Lung (tissue), 12 donors: ENCODE results near the gene NEUROD4. TPM values are rescaled to one million over a fixed set of nuclear protein-coding genes. Genes with fewer than 3 reads are reported as not detected.

ENCODE experiments used
- ATAC-seq: fragments of 200-7000 bp; cut with Tn5 transposase; one replicate; pipeline ENCODE4 v1.9.1; 2020; ENCODE audit warnings: moderate number of reproducible peaks; ENCODE audit not compliant: insufficient read depth, low FRiP score
- DNase-seq, 3 donors: peaks; one replicate each; pipeline ENCODE4 v3.0.0-alpha.2; 2013 to 2017
- H3K27ac ChIP-seq, 2 donors: one replicate each; pipeline ENCODE4 v1.5.1; 2013; ENCODE audit warnings: mild to moderate bottlenecking in 2 of 2, moderate library complexity in 2 of 2, control low read depth in 1 of 2, inconsistent platforms in 1 of 2, low read depth in 1 of 2, low read length in 1 of 2
- H3K27me3 ChIP-seq, 3 donors: one replicate each; pipeline ENCODE4 v1.5.1; 2013; ENCODE audit warnings: low read length in 2 of 3; ENCODE audit not compliant: control insufficient read depth in 3 of 3, insufficient read depth in 3 of 3
- H3K36me3 ChIP-seq, 4 donors: one replicate each; pipeline ENCODE4 v1.5.1; 2013; ENCODE audit warnings: low read length in 4 of 4, mild to moderate bottlenecking in 1 of 4, moderate library complexity in 1 of 4; ENCODE audit not compliant: control insufficient read depth in 4 of 4, insufficient read depth in 4 of 4
- H3K4me1 ChIP-seq, 5 donors: one replicate each; pipeline ENCODE4 v1.5.1; 2013; ENCODE audit warnings: low read length in 5 of 5, mild to moderate bottlenecking in 2 of 5, moderate library complexity in 1 of 5; ENCODE audit not compliant: control insufficient read depth in 5 of 5, insufficient read depth in 5 of 5
- H3K4me3 ChIP-seq: one replicate; pipeline ENCODE4 v1.5.1; 2013; ENCODE audit warnings: mild to moderate bottlenecking, control low read depth, moderate library complexity
- H3K9ac ChIP-seq, 2 donors: one replicate each; pipeline ENCODE4 v1.5.1; 2013; ENCODE audit warnings: low read length in 2 of 2, control low read depth in 1 of 2; ENCODE audit not compliant: insufficient read depth in 1 of 2
- H3K9me3 ChIP-seq, 4 donors: one replicate each; pipeline ENCODE4 v1.5.1; 2013; ENCODE audit warnings: low read length in 3 of 4, mild to moderate bottlenecking in 1 of 4, moderate library complexity in 1 of 4; ENCODE audit not compliant: control insufficient read depth in 4 of 4, insufficient read depth in 3 of 4
- CTCF ChIP-seq: IDR thresholded peaks from 2 replicates; pipeline ENCODE4 v1.5.1; 2012; ENCODE audit warnings: mild to moderate bottlenecking; ENCODE audit errors: control extremely low read depth, extremely low read depth
- WGBS, 2 donors: extraction: QIAGEN DNeasy Blood & Tissue Kit; methylation state at CpG; one replicate each; pipeline ENCODE4 v1.1.7; 2013; 5-methylcytosine and 5-hydroxymethylcytosine counted together
- polyA plus RNA-seq, 2 donors: library from polyadenylated mRNA; stranded (reverse); fragments of 200-250 nt; gene quantifications; one replicate each; pipeline ENCODE4 v1.2.1, GENCODE V29; 2013
- total RNA-seq, 2 donors: library from RNA; depleted of rRNA in 1 of 2; stranded (reverse); fragments of >200 nt in 1 of 2; gene quantifications; one replicate each; pipeline ENCODE4 v1.2.1, GENCODE V29; 2014 to 2021
- donor health status: control.
- donor health status: control.
- donor health status: Bipolar disorder and iron deficiency.
- donor health status: healthy.
- donor health status: DM: yes; HTN: yes; CAD: no.

NEUROD4 gene
- total and polyA plus RNA-seq, 4 donors, result not detected

GRCh38 chr12:54977857-54978256 is 41.9 kb upstream of the NEUROD4 start:
- H3K9ac ChIP-seq, result no peak overlapping the region
- no peaks in the 10 kb centered on the region for H3K36me3 ChIP-seq
- 25 to 46% methylated on average over 5 of the region's 5 CpGs for WGBS, 2 donors
- H3K4me1 ChIP-seq, result no peaks in the 10 kb centered on the region
- no peak for ATAC-seq
- H3K4me3 ChIP-seq, result no peak overlapping the region
- no peak overlapping the region for H3K27ac ChIP-seq
- no peaks in the 10 kb centered on the region for H3K9me3 ChIP-seq
- H3K27me3 ChIP-seq, result no peaks in the 10 kb centered on the region
- TF ChIP-seq CTCF, result no peak
- no peak for DNase-seq

GRCh38 chr12:54980341-54980740 is 39.4 kb upstream of the NEUROD4 start:
- ATAC-seq, result no peak
- 68 to 69% methylated on average over 5 of the region's 5 CpGs for WGBS, 2 donors
- Histone ChIP-seq H3K9me3 (no peaks in the 10 kb centered on the region), H3K4me3 (no peak overlapping the region), H3K4me1 (no peaks in the 10 kb centered on the region), H3K27ac (no peak overlapping the region), H3K9ac (no peak overlapping the region), H3K36me3 (no peaks in the 10 kb centered on the region), H3K27me3 (no peaks in the 10 kb centered on the region)
- no peak for DNase-seq
- TF ChIP-seq CTCF, result no peak

- WGBS, 2 donors, result 84 to 97% methylated on average over 2 of the region's 2 CpGs
- no peak for ATAC-seq
- H3K4me3 ChIP-seq, result no peak overlapping the region
Observed at GRCh38 chr12:54981796-54982195, 38.0 kb upstream of the NEUROD4 start.

More at GRCh38 chr12:54981796-54982195, 38.0 kb upstream of the NEUROD4 start:
- Histone ChIP-seq H3K36me3 (no peaks in the 10 kb centered on the region), H3K9me3 (no peaks in the 10 kb centered on the region), H3K9ac (no peak overlapping the region), H3K27ac (no peak overlapping the region), H3K27me3 (no peaks in the 10 kb centered on the region), H3K4me1 (no peaks in the 10 kb centered on the region)
- no peak for TF ChIP-seq CTCF
- DNase-seq, result no peak
